HCT116 (cell line): Measurements from ENCODE around the gene ITGA11. TPM values are rescaled to one million over a fixed set of nuclear protein-coding genes. Genes with fewer than 3 reads are reported as not detected.

Experiments used
- ATAC-seq: fragments of 200-7000 bp; cut with Tn5 transposase; 2 replicates; pipeline ENCODE4 v1.9.1; 2020; ENCODE audit warnings: mild to moderate bottlenecking, moderate library complexity
- BruUV-seq: library from RNA; stranded (reverse); fragments of 400-500 nt; replicated peaks from 2 replicates; lab custom pipeline; 2021; lab: Mats Ljungman, UMichigan
- CTCF ChIA-PET: fragments of 300-600 bp; sonication (Branson Sonifier 250); formaldehyde crosslinking; loops from one replicate; lab custom pipeline; 2021; ENCODE audit warnings: antibody characterized with exemption; lab: Charles Lee
- POLR2A ChIA-PET: fragments of 300-600, 350-600 bp; sonication (Branson Sonifier 250); formaldehyde crosslinking; loops from one replicate; lab custom pipeline; 2021; ENCODE audit warnings: antibody characterized with exemption; lab: Charles Lee
- RAD21 ChIA-PET, 2 experiments: fragments of 300-600 bp; sonication (Branson Sonifier 250); formaldehyde crosslinking; loops; one replicate each; lab custom pipeline; 2023; ENCODE audit warnings: low total read pairs in 2 of 2; ENCODE audit not compliant: uncharacterized antibody in 2 of 2, unreplicated experiment in 2 of 2, low non-redundant PET in 1 of 2; lab: Charles Lee
- DNase-seq: peaks from one replicate; pipeline ENCODE4 v3.0.0-alpha.2; 2010; ENCODE audit warnings: low read depth, low spot score
- H2AFZ ChIP-seq: fragments of 200-600 bp; shearing (Covaris generic), sonication (generic); 2 replicates; pipeline ENCODE4 v1.6.1; 2017; ENCODE audit warnings: low read depth, mixed run types, mixed read lengths, antibody characterized with exemption, low read length; ENCODE audit not compliant: poor library complexity, severe bottlenecking
- H3K27ac ChIP-seq: 2 replicates; pipeline ENCODE4 v1.5.1; 2012; ENCODE audit warnings: low read depth, low read length
- H3K27me3 ChIP-seq: fragments of 200-600 bp; sonication (generic); 2 replicates; pipeline ENCODE4 v1.6.1; 2016; ENCODE audit warnings: mixed run types, low read length, mixed read lengths; ENCODE audit not compliant: insufficient read depth
- H3K36me3 ChIP-seq, 2 experiments: fragments of 200-500 bp in 1 of 2; fragments of 200-600 bp in 1 of 2; sonication (Bioruptor generic) in 1 of 2; sonication (generic) in 1 of 2; 2 replicates each; pipeline versions ENCODE4 v1.5.1 to v1.6.1; 2014 to 2016; ENCODE audit warnings: low read length in 2 of 2, inconsistent platforms in 1 of 2, mixed read lengths in 1 of 2, mixed run types in 1 of 2; ENCODE audit not compliant: insufficient read depth in 2 of 2, control insufficient read depth in 1 of 2
- H3K4me1 ChIP-seq, 2 experiments: fragments of 200-600 bp in 1 of 2; sonication (generic) in 1 of 2; 2 replicates each; pipeline versions ENCODE4 v1.5.1 to v1.6.1; 2012 to 2017; ENCODE audit warnings: low read length in 2 of 2, inconsistent platforms in 1 of 2, mild to moderate bottlenecking in 1 of 2, mixed read lengths in 1 of 2, mixed run types in 1 of 2, moderate library complexity in 1 of 2; ENCODE audit not compliant: insufficient read depth in 2 of 2, control insufficient read depth in 1 of 2
- H3K4me2 ChIP-seq: fragments of 200-600 bp; sonication (generic); 2 replicates; pipeline ENCODE4 v1.6.1; 2017; ENCODE audit warnings: mixed run types, low read length, mixed read lengths
- H3K4me3 ChIP-seq, 2 experiments: fragments of 200-600 bp in 1 of 2; sonication (generic) in 1 of 2; replicated peaks in 1 of 2; 2 replicates each; pipeline ENCODE4 v1.5.1; 2011 to 2016; ENCODE audit warnings: low read length in 2 of 2, control low read depth in 1 of 2, low read depth in 1 of 2, mild to moderate bottlenecking in 1 of 2, mixed read lengths in 1 of 2, mixed run types in 1 of 2
- H3K79me2 ChIP-seq: fragments of 200-600 bp; sonication (generic); 2 replicates; pipeline ENCODE4 v1.6.1; 2017; ENCODE audit warnings: mild to moderate bottlenecking, mixed run types, low read length, moderate library complexity, mixed read lengths; ENCODE audit not compliant: insufficient read depth
- H3K9ac ChIP-seq: fragments of 200-600 bp; sonication (generic); 2 replicates; pipeline ENCODE4 v1.6.1; 2016; ENCODE audit warnings: low read length, mixed read lengths
- H3K9me2 ChIP-seq: fragments of 200-600 bp; sonication (generic), shearing (Covaris generic); 2 replicates; pipeline ENCODE4 v1.6.1; 2017; ENCODE audit warnings: mixed run types, mild to moderate bottlenecking, moderate library complexity; ENCODE audit not compliant: insufficient read depth
- H3K9me3 ChIP-seq, 2 experiments: fragments of 200-500 bp in 1 of 2; fragments of 200-600 bp in 1 of 2; sonication (Bioruptor generic) in 1 of 2; sonication (generic) in 1 of 2; 2 replicates each; pipeline ENCODE4 v1.6.1; 2014 to 2017; ENCODE audit warnings: low read length in 2 of 2, mixed read lengths in 2 of 2, inconsistent platforms in 1 of 2, low read depth in 1 of 2, mild to moderate bottlenecking in 1 of 2, mixed run types in 1 of 2, moderate library complexity in 1 of 2; ENCODE audit not compliant: control insufficient read depth in 1 of 2, insufficient read depth in 1 of 2
- H4K20me1 ChIP-seq: fragments of 200-600 bp; sonication (generic), shearing (Covaris generic); 2 replicates; pipeline ENCODE4 v1.6.1; 2017; ENCODE audit warnings: mixed run types, mild to moderate bottlenecking, moderate library complexity; ENCODE audit not compliant: insufficient read depth
- CBX3 ChIP-seq: IDR thresholded peaks from 2 replicates; pipeline ENCODE4 v1.6.1; 2012; ENCODE audit warnings: low read depth
- EGR1 ChIP-seq: IDR thresholded peaks from 2 replicates; pipeline ENCODE4 v1.6.1; 2012; ENCODE audit warnings: low read depth
- ELF1 ChIP-seq: IDR thresholded peaks from 2 replicates; pipeline ENCODE4 v1.6.1; 2012; ENCODE audit warnings: low read depth, borderline replicate concordance
- FOSL1 ChIP-seq: IDR thresholded peaks from 2 replicates; pipeline ENCODE4 v1.6.1; 2012; ENCODE audit warnings: low read depth
- JUND ChIP-seq: IDR thresholded peaks from 2 replicates; pipeline ENCODE4 v1.6.1; 2012
- SIN3A ChIP-seq: IDR thresholded peaks from 2 replicates; pipeline ENCODE4 v1.6.1; 2012; ENCODE audit warnings: low read depth
- SP1 ChIP-seq: IDR thresholded peaks from 2 replicates; pipeline ENCODE4 v1.6.1; 2012; ENCODE audit warnings: low read depth
- SRF ChIP-seq: IDR thresholded peaks from 2 replicates; pipeline ENCODE4 v1.6.1; 2012; ENCODE audit warnings: low read depth
- TCF7L2 ChIP-seq: IDR thresholded peaks from 2 replicates; pipeline ENCODE4 v1.7.0; 2011; ENCODE audit warnings: borderline replicate concordance, inconsistent platforms; ENCODE audit not compliant: insufficient read depth, insufficient read length; ENCODE audit errors: extremely low read depth
- YY1 ChIP-seq: IDR thresholded peaks from 2 replicates; pipeline ENCODE4 v1.6.1; 2011; ENCODE audit warnings: low read length, low read depth, moderate library complexity, mild to moderate bottlenecking; ENCODE audit not compliant: insufficient replicate concordance; ENCODE audit errors: extremely low read depth
- ZFX ChIP-seq: fragments of 450-650 bp; IDR thresholded peaks from 2 replicates; pipeline ENCODE4 v1.6.1; 2017
- ZNF274 ChIP-seq: fragments of 200-500 bp; sonication (Bioruptor generic); IDR thresholded peaks from 2 replicates; pipeline ENCODE4 v1.6.1; 2014; ENCODE audit warnings: mild to moderate bottlenecking, low read depth, low read length, inconsistent platforms
- intact Hi-C: fragments of 100-400 bp; cut with micrococcal nuclease; formaldehyde crosslinking; loops from 2 replicates; pipeline ENCODE4 v1.10.0; 2022
- total RNA-seq: library from RNA; stranded (reverse); gene quantifications from one replicate; pipeline ENCODE4 v1.2.1, GENCODE V29; 2021; ENCODE audit not compliant: unreplicated experiment
- TF ChIP-seq, protein P1 (sequence below): IDR thresholded peaks from 2 replicates; pipeline ENCODE4 v1.6.1; 2012
- TF ChIP-seq, protein P2 (sequence below), 3 experiments: fragments of 200-600 bp in 1 of 3; sonication (generic) in 1 of 3; IDR thresholded peaks in 2 of 3; conservative IDR thresholded peaks in 1 of 3; 2 replicates each; pipeline ENCODE4 v1.5.1; 2012 to 2017; ENCODE audit warnings: low read depth in 2 of 3, low read length in 2 of 3, antibody characterized with exemption in 1 of 3, borderline replicate concordance in 1 of 3, control low read depth in 1 of 3, mild to moderate bottlenecking in 1 of 3, mixed read lengths in 1 of 3, mixed run types in 1 of 3, moderate library complexity in 1 of 3; ENCODE audit not compliant: insufficient read depth in 1 of 3
- TF ChIP-seq, protein P3 (sequence below): IDR thresholded peaks from 2 replicates; pipeline ENCODE4 v1.6.1; 2012; ENCODE audit warnings: low read depth
- TF ChIP-seq, protein P4 (sequence below): IDR thresholded peaks from 2 replicates; pipeline ENCODE4 v1.6.1; 2012

The ITGA11 gene
- total RNA-seq, 1 experiment from 2014 or later = not detected

DNA sequence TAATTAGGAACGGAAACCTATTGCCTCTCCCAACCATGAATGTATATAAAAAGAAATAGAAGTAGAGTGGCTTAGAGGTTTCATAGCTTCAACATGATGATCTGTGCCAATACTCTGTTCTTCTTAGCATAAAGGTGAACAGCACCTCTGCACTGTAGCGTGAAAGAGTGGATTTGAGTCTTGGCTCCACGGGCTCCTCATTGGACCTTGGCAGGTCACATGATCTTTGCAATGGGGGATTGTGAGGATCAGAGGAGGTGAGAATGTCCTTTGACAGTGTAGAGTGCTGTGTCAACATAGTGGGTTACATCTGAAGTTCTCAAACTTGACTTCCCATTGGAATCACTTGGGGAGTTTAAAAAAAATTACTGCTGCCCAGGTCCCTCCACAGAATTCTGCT, 103.0 kb downstream of the ITGA11 start:
- intact Hi-C loops = loop anchor here (1.0 kb wide), 1 partner anchor 39 kb away; no protein-coding TSS in a partner anchor
- Histone ChIP-seq H2AFZ (no peak overlapping the region), H3K9me2 (no peaks in the 10 kb centered on the region), H4K20me1 (no peaks in the 10 kb centered on the region), H3K79me2 (no peaks in the 10 kb centered on the region), H3K27ac (no peak overlapping the region), H3K36me3 (no peaks in the 10 kb centered on the region)
- ATAC-seq (no peak), DNase-seq (no peak)
- ChIA-PET POLR2A (no interaction called here), RAD21 (no interaction called here)
- BruUV-seq = no TSS peak
- TF ChIP-seq SIN3A (no peak), TCF7L2 (no peak), YY1 (no peak), JUND (no peak), SRF (no peak), ZFX (no peak), ZNF274 (no peak)
- TF ChIP-seq, protein P1, sequence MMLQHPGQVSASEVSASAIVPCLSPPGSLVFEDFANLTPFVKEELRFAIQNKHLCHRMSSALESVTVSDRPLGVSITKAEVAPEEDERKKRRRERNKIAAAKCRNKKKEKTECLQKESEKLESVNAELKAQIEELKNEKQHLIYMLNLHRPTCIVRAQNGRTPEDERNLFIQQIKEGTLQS = no peak
- TF ChIP-seq, all 23 proteins: peak for 0
- no peaks in the 10 kb centered on the region for H3K9me3 ChIP-seq
- CTCF ChIA-PET = no interaction called here
- H3K4me3 ChIP-seq = no peak overlapping the region
- H3K4me1 ChIP-seq = peaks cover 0 to 5% of the 10 kb centered on the region in 2 experiments; a peak in 2 of 4 replicates
- peaks cover 4% of the 10 kb centered on the region; the same call in 1 of the 2 replicates for H3K27me3 ChIP-seq
- H3K4me2 ChIP-seq = no peak overlapping the region
- H3K9ac ChIP-seq = no peak overlapping the region

DNA sequence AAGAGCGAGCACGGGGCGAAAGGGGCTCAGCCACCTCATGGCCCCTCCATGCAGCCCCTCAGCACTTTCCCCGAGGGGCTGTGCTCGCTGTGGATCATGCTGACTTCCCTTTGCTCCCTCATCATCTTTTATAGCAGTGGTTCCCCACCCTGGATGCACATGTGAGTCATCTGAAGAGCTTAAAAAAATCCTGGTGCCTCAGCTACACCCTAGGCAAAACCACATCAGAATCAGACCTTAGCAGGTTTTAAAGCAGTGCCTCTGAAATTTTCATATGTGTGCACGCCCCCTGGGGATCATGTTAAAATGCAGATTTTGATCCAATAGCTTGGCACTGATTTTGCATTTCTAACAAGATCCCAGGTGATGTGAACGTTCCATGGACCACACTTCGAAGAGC, 103.5 kb downstream of the ITGA11 start:
- POLR2A ChIA-PET = no interaction called here

More for the DNA sequence above, 103.5 kb downstream of the ITGA11 start:
- intact Hi-C loops = no loop called here
- CTCF ChIA-PET = no interaction called here
- H3K79me2 ChIP-seq = no peaks in the 10 kb centered on the region
- no peak overlapping the region for H2AFZ ChIP-seq
- RAD21 ChIA-PET = no interaction called here
- no peak overlapping the region for H3K27ac ChIP-seq
- H3K36me3 ChIP-seq = no peaks in the 10 kb centered on the region
- H4K20me1 ChIP-seq = no peaks in the 10 kb centered on the region
- no peak for DNase-seq
- peaks cover 4% of the 10 kb centered on the region; the same call in 1 of the 2 replicates for H3K27me3 ChIP-seq
- no peak overlapping the region for H3K4me2 ChIP-seq
- no peaks in the 10 kb centered on the region for H3K9me2 ChIP-seq
- no peak overlapping the region for H3K4me3 ChIP-seq
- no peaks in the 10 kb centered on the region for H3K9me3 ChIP-seq
- H3K4me1 ChIP-seq = no peaks in the 10 kb centered on the region; a peak in 2 of 4 replicates
- H3K9ac ChIP-seq = no peak overlapping the region
- TF ChIP-seq FOSL1 = no peak
- TF ChIP-seq CBX3 = no peak
- no peak for TF ChIP-seq YY1
- TF ChIP-seq ELF1 = no peak
- TF ChIP-seq SP1 = no peak
- TF ChIP-seq, protein P2, sequence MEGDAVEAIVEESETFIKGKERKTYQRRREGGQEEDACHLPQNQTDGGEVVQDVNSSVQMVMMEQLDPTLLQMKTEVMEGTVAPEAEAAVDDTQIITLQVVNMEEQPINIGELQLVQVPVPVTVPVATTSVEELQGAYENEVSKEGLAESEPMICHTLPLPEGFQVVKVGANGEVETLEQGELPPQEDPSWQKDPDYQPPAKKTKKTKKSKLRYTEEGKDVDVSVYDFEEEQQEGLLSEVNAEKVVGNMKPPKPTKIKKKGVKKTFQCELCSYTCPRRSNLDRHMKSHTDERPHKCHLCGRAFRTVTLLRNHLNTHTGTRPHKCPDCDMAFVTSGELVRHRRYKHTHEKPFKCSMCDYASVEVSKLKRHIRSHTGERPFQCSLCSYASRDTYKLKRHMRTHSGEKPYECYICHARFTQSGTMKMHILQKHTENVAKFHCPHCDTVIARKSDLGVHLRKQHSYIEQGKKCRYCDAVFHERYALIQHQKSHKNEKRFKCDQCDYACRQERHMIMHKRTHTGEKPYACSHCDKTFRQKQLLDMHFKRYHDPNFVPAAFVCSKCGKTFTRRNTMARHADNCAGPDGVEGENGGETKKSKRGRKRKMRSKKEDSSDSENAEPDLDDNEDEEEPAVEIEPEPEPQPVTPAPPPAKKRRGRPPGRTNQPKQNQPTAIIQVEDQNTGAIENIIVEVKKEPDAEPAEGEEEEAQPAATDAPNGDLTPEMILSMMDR (IDR thresholded peaks at IDR 0.05 in 2 of 3, conservative IDR thresholded peaks at IDR 0.05 in 1 of 3; ENCODE audit: borderline replicate concordance in 1 of 3, insufficient read depth in 1 of 3, low read depth in 2 of 3, low read length in 2 of 3) = no peak
- TF ChIP-seq, protein P3, sequence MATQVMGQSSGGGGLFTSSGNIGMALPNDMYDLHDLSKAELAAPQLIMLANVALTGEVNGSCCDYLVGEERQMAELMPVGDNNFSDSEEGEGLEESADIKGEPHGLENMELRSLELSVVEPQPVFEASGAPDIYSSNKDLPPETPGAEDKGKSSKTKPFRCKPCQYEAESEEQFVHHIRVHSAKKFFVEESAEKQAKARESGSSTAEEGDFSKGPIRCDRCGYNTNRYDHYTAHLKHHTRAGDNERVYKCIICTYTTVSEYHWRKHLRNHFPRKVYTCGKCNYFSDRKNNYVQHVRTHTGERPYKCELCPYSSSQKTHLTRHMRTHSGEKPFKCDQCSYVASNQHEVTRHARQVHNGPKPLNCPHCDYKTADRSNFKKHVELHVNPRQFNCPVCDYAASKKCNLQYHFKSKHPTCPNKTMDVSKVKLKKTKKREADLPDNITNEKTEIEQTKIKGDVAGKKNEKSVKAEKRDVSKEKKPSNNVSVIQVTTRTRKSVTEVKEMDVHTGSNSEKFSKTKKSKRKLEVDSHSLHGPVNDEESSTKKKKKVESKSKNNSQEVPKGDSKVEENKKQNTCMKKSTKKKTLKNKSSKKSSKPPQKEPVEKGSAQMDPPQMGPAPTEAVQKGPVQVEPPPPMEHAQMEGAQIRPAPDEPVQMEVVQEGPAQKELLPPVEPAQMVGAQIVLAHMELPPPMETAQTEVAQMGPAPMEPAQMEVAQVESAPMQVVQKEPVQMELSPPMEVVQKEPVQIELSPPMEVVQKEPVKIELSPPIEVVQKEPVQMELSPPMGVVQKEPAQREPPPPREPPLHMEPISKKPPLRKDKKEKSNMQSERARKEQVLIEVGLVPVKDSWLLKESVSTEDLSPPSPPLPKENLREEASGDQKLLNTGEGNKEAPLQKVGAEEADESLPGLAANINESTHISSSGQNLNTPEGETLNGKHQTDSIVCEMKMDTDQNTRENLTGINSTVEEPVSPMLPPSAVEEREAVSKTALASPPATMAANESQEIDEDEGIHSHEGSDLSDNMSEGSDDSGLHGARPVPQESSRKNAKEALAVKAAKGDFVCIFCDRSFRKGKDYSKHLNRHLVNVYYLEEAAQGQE = no peak
- no peak for TF ChIP-seq TCF7L2
- no peak for TF ChIP-seq JUND
- TF ChIP-seq ZNF274 = no peak
- no peak for TF ChIP-seq SRF
- TF ChIP-seq, protein P4, sequence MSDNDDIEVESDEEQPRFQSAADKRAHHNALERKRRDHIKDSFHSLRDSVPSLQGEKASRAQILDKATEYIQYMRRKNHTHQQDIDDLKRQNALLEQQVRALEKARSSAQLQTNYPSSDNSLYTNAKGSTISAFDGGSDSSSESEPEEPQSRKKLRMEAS = no peak
- TF ChIP-seq EGR1 = no peak
- TF ChIP-seq, all 23 proteins: peak for 0
- no peak for ATAC-seq
- BruUV-seq = no TSS peak
